HG02678 (cell line): Measurements from ENCODE around the gene LGALS3.
A peak's percentile ranks its signal among the peaks of the same experiment; 100 is the strongest.

Experiments
- ATAC-seq: cut with Tn5 transposase; IDR thresholded peaks from one replicate; pipeline ENCODE4 v1.9.1; 2021; ENCODE audit warnings: mild to moderate bottlenecking, moderate library complexity; ENCODE audit not compliant: unreplicated experiment

The LGALS3 gene

DNA sequence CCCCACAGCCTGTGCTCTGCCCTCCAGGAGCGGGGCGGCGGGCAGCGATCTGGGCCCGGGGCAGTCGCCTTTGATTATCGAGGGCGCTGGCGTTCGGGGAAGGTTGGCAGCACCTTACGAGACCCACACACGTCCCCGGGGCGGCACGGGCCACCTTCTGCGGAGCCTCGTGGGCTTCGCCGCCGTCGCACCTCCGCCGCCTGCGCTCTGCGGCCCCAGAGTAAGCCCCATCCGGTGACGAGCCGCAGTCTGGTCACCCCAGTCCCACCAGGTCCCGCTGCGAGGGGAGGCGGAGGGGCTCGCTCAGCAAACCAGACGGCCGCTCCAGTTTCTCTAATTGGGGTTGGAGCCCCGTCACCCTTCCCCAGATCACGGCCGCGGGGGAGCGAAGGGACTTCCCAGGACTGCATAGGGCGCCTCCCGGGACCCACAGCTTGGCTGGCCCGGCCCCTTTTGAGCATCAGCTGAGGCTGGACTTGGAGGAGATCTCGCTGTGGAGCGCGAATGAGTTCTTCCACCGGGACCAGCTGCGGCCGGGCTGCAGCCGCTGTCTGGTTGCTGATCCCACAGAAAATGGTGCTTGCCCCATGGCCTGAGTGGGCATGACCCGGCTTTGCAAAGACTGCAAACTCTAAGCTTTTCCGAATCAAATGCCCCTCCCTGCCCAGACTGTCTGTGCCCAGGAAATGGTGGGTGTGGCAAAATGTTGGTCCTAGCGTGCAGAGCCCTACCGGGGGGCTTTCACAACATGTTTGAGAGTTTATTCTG is 560 bp downstream of the LGALS3 start:
- peak; percentile 54 for ATAC-seq

GRCh38 chr14:55130196-55130550 is 1.1 kb downstream of the LGALS3 start:
- no peak for ATAC-seq

DNA sequence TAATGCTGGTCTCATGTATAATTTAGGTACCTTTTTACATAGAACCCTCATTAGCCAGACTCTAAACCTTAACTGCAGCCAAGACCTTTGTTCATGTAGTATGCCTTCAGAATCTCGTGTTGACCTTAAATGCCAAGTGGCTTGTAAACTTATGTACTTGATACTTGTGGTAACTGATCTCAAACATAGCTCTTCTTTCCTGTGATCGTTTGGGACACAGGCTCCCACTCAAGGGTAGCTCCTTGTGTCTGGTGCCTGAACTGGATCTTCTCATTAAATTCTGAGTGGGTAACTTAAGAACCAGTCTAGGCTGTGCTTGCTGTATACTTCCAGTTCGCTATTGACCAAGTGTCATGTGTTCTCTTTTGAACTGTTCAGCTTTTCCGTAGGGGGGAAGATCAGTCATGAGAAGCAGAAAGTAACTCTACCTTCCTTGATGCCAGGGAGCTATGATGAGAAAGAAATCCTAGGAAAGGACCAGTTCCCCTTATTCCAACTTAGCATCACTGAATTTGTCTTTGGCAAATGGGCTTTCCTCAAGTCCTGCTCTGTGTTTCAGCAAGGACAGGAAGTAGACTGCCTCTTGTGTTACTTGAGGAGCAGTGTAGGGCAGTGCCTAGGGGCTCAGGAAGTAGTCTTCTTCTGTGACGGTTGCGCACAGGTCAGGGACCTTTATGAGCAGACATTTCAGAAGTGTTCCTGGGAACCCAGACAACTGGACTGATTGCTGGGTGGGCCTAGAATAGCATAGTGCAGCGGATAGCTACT is 2.5 kb downstream of the LGALS3 start:
- ATAC-seq, result no peak

DNA sequence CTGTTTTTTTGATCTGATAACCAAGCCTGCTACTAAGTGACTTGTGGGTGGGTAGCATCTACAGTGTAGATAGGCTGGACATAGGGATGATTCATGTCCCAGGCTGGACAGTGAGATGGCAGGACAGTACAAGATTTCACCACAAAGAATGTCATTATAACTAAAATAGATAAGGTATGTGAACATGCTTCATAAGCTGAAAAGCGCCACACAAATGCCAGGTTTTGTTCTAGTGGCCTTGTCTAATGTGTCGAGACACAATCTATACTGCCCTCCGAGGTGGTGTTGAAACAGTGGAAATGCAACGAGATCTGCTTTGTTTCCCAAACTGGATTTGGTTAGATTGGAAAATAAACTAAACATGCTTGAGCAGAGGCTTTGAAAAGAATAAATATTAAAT is 4.4 kb downstream of the LGALS3 start:
- ATAC-seq, result no peak

DNA sequence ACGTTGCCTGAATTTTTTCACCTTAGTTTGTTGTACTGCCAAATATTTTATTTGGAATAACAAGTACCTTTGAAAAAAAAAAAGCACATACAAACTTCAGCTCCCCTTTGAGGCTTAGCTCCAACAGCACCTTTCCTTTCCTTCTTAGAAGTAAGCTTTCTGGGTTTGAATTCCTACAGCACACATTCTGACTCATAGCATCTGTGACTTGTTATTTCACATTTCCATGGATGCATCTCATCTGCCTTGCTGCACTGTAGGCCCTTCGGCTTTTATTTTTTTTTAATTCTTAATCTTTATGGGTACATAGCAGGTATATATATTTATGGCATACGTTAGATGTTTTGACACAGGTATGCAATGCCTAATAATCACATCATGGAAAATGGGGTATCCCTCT is 7.2 kb downstream of the LGALS3 start:
- ATAC-seq, result no peak

- no peak for ATAC-seq
Measured at GRCh38 chr14:55136885-55137786, 8.1 kb downstream of the LGALS3 start.

GRCh38 chr14:55138091-55138490 is 9.0 kb downstream of the LGALS3 start:
- no peak for ATAC-seq

DNA sequence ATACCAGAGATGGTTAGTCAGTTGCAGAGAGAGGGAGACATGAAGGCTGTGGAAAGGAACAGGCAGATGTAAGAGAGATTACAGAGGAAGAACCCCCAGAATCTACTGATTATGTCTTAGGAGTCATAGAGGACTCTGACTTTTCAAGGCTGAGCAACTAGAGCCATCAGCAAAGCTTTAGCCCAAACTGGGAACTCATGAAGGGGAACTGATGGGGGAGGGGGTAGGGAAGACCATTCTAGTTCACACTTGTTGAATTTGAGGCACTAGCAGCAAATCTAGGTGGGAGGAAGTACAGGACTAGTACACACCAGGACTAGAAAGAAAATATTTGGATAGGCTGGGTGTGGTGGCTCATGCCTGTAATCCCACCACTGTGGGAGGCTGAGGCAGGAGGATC is 10.1 kb downstream of the LGALS3 start:
- ATAC-seq, result no peak

- ATAC-seq, result no peak
Measured at GRCh38 chr14:55139696-55140509, 10.9 kb downstream of the LGALS3 start.

- no peak for ATAC-seq
Measured at GRCh38 chr14:55141825-55142224, 12.8 kb downstream of the LGALS3 start.

DNA sequence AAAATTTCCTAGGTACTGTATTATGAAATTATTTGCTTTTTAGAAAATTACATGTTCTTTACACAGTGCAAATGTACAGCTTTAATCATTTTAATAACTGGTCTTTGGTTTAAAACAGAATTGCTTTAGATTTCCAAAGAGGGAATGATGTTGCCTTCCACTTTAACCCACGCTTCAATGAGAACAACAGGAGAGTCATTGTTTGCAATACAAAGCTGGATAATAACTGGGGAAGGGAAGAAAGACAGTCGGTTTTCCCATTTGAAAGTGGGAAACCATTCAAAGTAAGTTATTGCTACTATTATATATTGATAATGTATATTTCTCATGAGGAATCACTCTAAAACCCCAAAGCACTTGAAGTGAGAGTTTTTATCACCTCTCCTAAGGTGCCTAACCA is 13.4 kb downstream of the LGALS3 start:
- ATAC-seq, result no peak

GRCh38 chr14:55146425-55146824 is 17.4 kb downstream of the LGALS3 start:
- no peak for ATAC-seq

DNA sequence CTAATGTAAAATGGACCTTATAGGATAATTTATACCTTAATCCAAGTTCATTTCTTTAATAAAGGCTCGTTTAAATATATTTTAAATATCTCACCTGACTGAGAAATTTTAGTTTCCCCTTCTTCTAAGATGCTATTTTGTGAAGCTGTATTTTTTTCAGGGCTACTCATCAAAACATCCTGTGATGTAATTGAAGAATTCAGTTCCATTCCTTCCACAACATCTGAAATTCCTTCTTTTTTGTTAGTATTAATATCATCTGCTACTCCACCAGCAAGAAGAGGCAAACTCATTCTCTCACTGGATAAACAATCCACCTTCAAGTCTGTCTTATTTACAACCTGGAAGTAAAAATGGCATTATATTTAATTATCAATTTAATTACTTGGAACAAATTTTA is 22.5 kb downstream of the LGALS3 start:
- no peak for ATAC-seq

DNA sequence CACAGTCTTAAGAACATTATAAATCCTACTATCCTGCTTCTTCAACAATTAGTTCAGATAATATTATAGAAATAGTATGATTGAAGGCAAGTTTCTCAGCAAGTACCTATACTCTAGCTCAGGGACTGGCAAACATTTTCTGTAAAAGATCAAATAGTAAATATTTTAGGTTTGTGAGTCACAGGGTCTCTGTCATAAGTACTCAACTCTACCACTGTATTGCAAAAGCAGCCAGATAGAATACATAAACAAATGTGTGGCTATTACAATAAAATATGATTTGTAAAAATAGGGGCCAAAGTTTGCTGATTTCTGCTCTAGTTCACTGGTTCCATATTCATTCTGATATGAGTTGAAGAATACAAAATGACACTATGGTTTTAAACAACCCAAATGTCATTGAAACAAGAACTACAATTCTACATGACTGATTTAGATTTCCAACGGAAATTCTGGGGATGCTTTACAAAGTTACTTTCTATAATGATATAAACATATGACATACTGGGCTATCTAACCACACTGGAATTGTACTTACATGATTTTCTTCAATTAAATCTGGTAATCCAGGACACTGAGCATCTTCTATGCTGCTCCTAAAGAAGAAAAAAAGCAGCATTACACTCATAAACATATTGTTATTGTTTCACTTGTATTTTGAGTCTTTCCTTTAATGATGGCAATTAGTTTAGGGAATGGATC is 23.2 kb downstream of the LGALS3 start:
- no peak for ATAC-seq

DNA sequence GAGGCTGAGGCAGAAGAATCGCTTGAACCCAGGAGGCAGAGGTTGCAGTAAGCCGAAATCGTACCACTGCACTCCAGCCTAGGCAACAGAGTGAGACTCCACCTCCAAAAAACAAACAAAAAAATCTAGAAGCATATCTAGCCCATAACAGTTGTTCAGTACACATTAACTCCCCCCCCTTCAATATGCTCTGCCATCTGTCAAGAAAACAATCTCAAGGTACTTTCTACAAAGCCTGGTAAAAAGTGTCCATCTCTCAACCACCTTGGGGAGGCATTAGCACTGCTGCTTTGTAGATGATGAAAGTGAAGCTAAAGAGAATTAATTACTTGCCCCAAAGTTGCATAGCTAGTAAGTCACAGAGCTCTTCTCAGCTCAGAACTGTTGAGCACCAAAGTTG is 24.9 kb downstream of the LGALS3 start:
- no peak for ATAC-seq

- no peak for ATAC-seq
Measured at GRCh38 chr14:55157080-55157479, 28.0 kb downstream of the LGALS3 start.

DNA sequence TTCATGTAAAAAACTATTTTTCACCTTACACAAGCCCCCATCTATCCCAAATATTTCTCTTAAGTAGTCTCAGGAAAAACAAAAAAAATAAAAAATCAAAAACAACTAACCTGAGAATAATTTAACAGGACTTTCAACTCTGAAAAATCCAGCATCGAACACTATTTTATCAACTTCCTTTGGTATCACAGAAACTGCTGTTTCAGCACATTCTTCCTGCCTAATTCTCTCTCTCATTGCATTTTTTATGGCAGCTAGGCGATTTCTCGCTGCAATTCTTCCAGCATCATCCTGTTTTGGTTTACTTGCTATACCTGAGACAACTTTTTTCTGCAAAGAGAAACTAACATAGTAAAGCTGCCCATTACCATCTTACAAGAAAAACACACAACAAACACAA is 29.4 kb downstream of the LGALS3 start:
- no peak for ATAC-seq

DNA sequence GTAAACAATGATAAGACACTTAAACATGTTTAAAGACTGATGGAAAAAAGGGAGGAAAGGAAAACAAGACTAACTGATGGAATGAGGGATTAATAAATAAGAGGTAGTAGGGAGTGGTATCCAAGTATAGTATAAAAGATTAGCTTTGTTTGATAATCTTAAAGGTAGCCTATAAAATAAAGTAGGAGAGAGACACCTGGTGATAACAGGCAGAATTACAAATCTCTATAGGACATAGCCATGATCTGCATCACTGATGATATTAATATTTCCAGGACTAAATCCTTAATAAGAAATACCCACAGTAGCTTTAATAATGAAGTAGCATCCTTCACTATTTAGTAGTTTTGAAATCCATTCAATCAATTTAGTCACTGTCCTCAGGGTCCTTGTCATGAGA is 31.9 kb downstream of the LGALS3 start:
- no peak for ATAC-seq

- ATAC-seq, result no peak
Measured at GRCh38 chr14:55170526-55170925, 41.5 kb downstream of the LGALS3 start.

GRCh38 chr14:55180006-55180405 is 51.0 kb downstream of the LGALS3 start:
- ATAC-seq, result no peak
